Activated CD8-positive, alpha-beta T cell treated with anti-CD3 and anti-CD28 coated beads for 36 hours (primary cell): ENCODE results near the gene FSCN2. TPM values are rescaled to one million over a fixed set of nuclear protein-coding genes. Genes with fewer than 3 reads are reported as not detected.
A peak's percentile ranks its signal among the peaks of the same experiment; 100 is the strongest.

ENCODE experiments used
- ATAC-seq: fragments of 200-7000 bp; cut with Tn5 transposase; one replicate; pipeline ENCODE4 v1.10.0; 2021; ENCODE audit warnings: mild to moderate bottlenecking, moderate library complexity
- CTCF ChIA-PET: fragments of 350-600 bp; sonication (Branson Sonifier 250); formaldehyde crosslinking; loops from one replicate; lab custom pipeline; 2021; ENCODE audit warnings: antibody characterized with exemption; lab: Charles Lee
- POLR2A ChIA-PET: fragments of 350-600 bp; sonication (Branson Sonifier 250); formaldehyde crosslinking; loops from one replicate; lab custom pipeline; 2021; ENCODE audit warnings: antibody characterized with exemption; lab: Charles Lee
- DNase-seq: peaks from one replicate; pipeline ENCODE4 v3.0.0-alpha.2; 2020
- H3K27ac Mint-ChIP-seq: one replicate; pipeline ENCODE4 v1.8.0; 2021; ENCODE audit warnings: mild to moderate bottlenecking, mixed read lengths
- H3K27me3 Mint-ChIP-seq: one replicate; pipeline ENCODE4 v1.8.0; 2021; ENCODE audit warnings: mixed read lengths
- H3K36me3 Mint-ChIP-seq: one replicate; pipeline ENCODE4 v1.8.0; 2021; ENCODE audit warnings: low read depth, mixed read lengths
- H3K4me1 Mint-ChIP-seq: one replicate; pipeline ENCODE4 v1.8.0; 2021; ENCODE audit warnings: low read depth, mixed read lengths
- H3K4me3 Mint-ChIP-seq: one replicate; pipeline ENCODE4 v1.8.0; 2021; ENCODE audit warnings: mild to moderate bottlenecking, moderate library complexity, mixed read lengths
- H3K9me3 Mint-ChIP-seq: one replicate; pipeline ENCODE4 v1.8.0; 2021; ENCODE audit warnings: mixed read lengths
- CTCF ChIP-seq: fragments of 200-600 bp; IDR thresholded peaks from one replicate; pipeline ENCODE4 v1.8.0; 2022; ENCODE audit warnings: antibody characterized with exemption, mild to moderate bottlenecking
- intact Hi-C: fragments of 100-400 bp; cut with micrococcal nuclease; formaldehyde crosslinking; loops from one replicate; pipeline ENCODE4 v1.10.0; 2022
- total RNA-seq, 2 experiments: library from RNA; stranded (reverse); gene quantifications; one replicate each; pipeline ENCODE4 v1.2.3, GENCODE V29; 2021

Gene FSCN2
- total RNA-seq, 2 experiments from 2014 or later, result 0.32 TPM; not detected in 1

GRCh38 chr17:81488276-81488860, 39.8 kb upstream of the FSCN2 start:
- ATAC-seq, result peak; percentile 22

GRCh38 chr17:81489012-81489997, 38.9 kb upstream of the FSCN2 start:
- no peak for ATAC-seq

More at GRCh38 chr17:81488276-81488860, 39.8 kb upstream of the FSCN2 start:
- CTCF ChIA-PET, result interaction anchor here (1.1 kb wide), 1 partner anchor 10 kb away, joined by 4 read pairs; no protein-coding TSS in a partner anchor
- intact Hi-C loops, result loop anchor here (10.0 kb wide), 1 partner anchor 194 kb away; the partner anchor contains the start of gene SLC38A10
- POLR2A ChIA-PET, result interaction anchor here (0.6 to 4.2 kb wide), 7 partner anchors 11 to 242 kb away, joined by 3 to 33 read pairs (median 7); partner anchors contain the start of gene ACTG1
- Mint-ChIP-seq H3K27ac (no peak overlapping the region), H3K36me3 (no peaks in the 10 kb centered on the region), H3K27me3 (peaks cover 4% of the 10 kb centered on the region), H3K9me3 (no peaks in the 10 kb centered on the region), H3K4me1 (peaks cover 20% of the 10 kb centered on the region), H3K4me3 (peak overlapping the region; percentile 63)
- peak; percentile 51 for DNase-seq
- TF ChIP-seq CTCF, result no peak

GRCh38 chr17:81489998-81490992, 37.9 kb upstream of the FSCN2 start:
- POLR2A ChIA-PET, result interaction anchor here (0.6 to 4.2 kb wide), 7 partner anchors 9 to 252 kb away, joined by 3 to 33 read pairs (median 7); partner anchors contain the start of gene ACTG1

More at GRCh38 chr17:81489012-81489997, 38.9 kb upstream of the FSCN2 start:
- peak overlapping the region; percentile 16 for H3K27ac Mint-ChIP-seq
- H3K27me3 Mint-ChIP-seq, result peaks cover 4% of the 10 kb centered on the region
- DNase-seq, result no peak
- intact Hi-C loops, result loop anchor here (10.0 kb wide), 1 partner anchor 195 kb away; the partner anchor contains the start of gene SLC38A10
- H3K4me1 Mint-ChIP-seq, result peaks cover 18% of the 10 kb centered on the region
- no peaks in the 10 kb centered on the region for H3K36me3 Mint-ChIP-seq
- ChIA-PET POLR2A (interaction anchor here (0.6 to 4.2 kb wide), 9 partner anchors 10 to 1119 kb away, joined by 3 to 33 read pairs (median 4); partner anchors contain the start of gene ACTG1), CTCF (interaction anchor here (1.0 to 1.1 kb wide), 2 partner anchors 9 to 77 kb away, joined by 3 to 4 read pairs; no protein-coding TSS in a partner anchor)
- TF ChIP-seq CTCF, result no peak
- no peaks in the 10 kb centered on the region for H3K9me3 Mint-ChIP-seq
- H3K4me3 Mint-ChIP-seq, result peak overlapping the region; percentile 63

More at GRCh38 chr17:81489998-81490992, 37.9 kb upstream of the FSCN2 start:
- ATAC-seq (no peak), DNase-seq (no peak)
- peaks cover 18% of the 10 kb centered on the region for H3K4me1 Mint-ChIP-seq
- intact Hi-C loops, result loop anchor here (10.0 kb wide), 1 partner anchor 195 kb away; the partner anchor contains the start of gene SLC38A10
- no peaks in the 10 kb centered on the region for H3K36me3 Mint-ChIP-seq
- no peaks in the 10 kb centered on the region for H3K9me3 Mint-ChIP-seq
- peaks cover 6% of the 10 kb centered on the region for H3K27me3 Mint-ChIP-seq
- H3K4me3 Mint-ChIP-seq, result peak overlapping the region; percentile 63
- CTCF ChIA-PET, result interaction anchor here (1.0 kb wide), 2 partner anchors 78 to 199 kb away, joined by 3 read pairs; no protein-coding TSS in a partner anchor
- peak overlapping the region; percentile 16 for H3K27ac Mint-ChIP-seq
- no peak for TF ChIP-seq CTCF
